Activated gamma-delta T cell treated with anti-CD3 and anti-CD28 coated beads, Interleukin-2, amount 50 U/mL, for 16 hours (primary cell): ENCODE measurements around the gene ATP5F1E.
A peak's percentile ranks its signal among the peaks of the same experiment; 100 is the strongest.
"Not testable (repeated sequence)": the region's sequence is repeated elsewhere in the genome, so short reads cannot be mapped to it uniquely, and the experiment has no call there.

Experiments used
- DNase-seq: peaks from one replicate; pipeline ENCODE4 v3.0.0-alpha.2; 2020; ENCODE audit warnings: low read depth

ATP5F1E gene

GRCh38 chr20:59042796-59043631 lies 10.9 kb upstream of the ATP5F1E start:
- peak; percentile 90 for DNase-seq

GRCh38 chr20:59042151-59042795 lies 10.1 kb upstream of the ATP5F1E start, which contains the start of gene PRELID3B:
TSS of gene PRELID3B (minus strand) at chr20:59042786. CDS start at chr20:59042730, 56 bp downstream.
- DNase-seq: no peak

GRCh38 chr20:59041487-59041886 lies 9.4 kb upstream of the ATP5F1E start:
- DNase-seq: not testable (repeated sequence)

GRCh38 chr20:59040667-59041066 lies 8.5 kb upstream of the ATP5F1E start:
- DNase-seq: no peak

- DNase-seq: no peak
Measured at GRCh38 chr20:59039233-59039632, 7.1 kb upstream of the ATP5F1E start.

GRCh38 chr20:59037386-59037785 lies 5.3 kb upstream of the ATP5F1E start:
- DNase-seq: no peak

- DNase-seq: no peak
Measured at GRCh38 chr20:59035381-59035780, 3.2 kb upstream of the ATP5F1E start.

- DNase-seq: no peak
Measured at GRCh38 chr20:59033616-59034165, 1.6 kb upstream of the ATP5F1E start.

- DNase-seq: no peak
Measured at GRCh38 chr20:59033093-59033492, 958 bp upstream of the ATP5F1E start.

GRCh38 chr20:59032713-59033059 lies 551 bp upstream of the ATP5F1E start:
- DNase-seq: no peak

- DNase-seq: peak; percentile 39
Measured at GRCh38 chr20:59031564-59032022, 542 bp downstream of the ATP5F1E start.

GRCh38 chr20:59030911-59031563 lies 1.1 kb downstream of the ATP5F1E start:
- no peak for DNase-seq

- no peak for DNase-seq
Measured at GRCh38 chr20:59028812-59029211, 3.3 kb downstream of the ATP5F1E start.

GRCh38 chr20:59027741-59028320 lies 4.3 kb downstream of the ATP5F1E start:
- DNase-seq: no peak

- no peak for DNase-seq
Measured at GRCh38 chr20:59026904-59027740, 5.0 kb downstream of the ATP5F1E start.

- DNase-seq: no peak
Measured at GRCh38 chr20:59025511-59025910, 6.6 kb downstream of the ATP5F1E start.

GRCh38 chr20:59025086-59025485 lies 7.0 kb downstream of the ATP5F1E start:
- no peak for DNase-seq

- no peak for DNase-seq
Measured at GRCh38 chr20:59024111-59024530, 8.0 kb downstream of the ATP5F1E start.

GRCh38 chr20:59023616-59024015 lies 8.5 kb downstream of the ATP5F1E start:
- no peak for DNase-seq

- no peak for DNase-seq
Measured at GRCh38 chr20:59022754-59023153, 9.4 kb downstream of the ATP5F1E start.

- DNase-seq: no peak
Measured at GRCh38 chr20:59020938-59021551, 11.1 kb downstream of the ATP5F1E start.
